HG03432 (cell line): ENCODE results near the gene LRRC27.
A peak's percentile ranks its signal among the peaks of the same experiment; 100 is the strongest.

Source experiments
- ATAC-seq: cut with Tn5 transposase; IDR thresholded peaks from one replicate; pipeline ENCODE4 v1.9.1; 2021; ENCODE audit warnings: mild to moderate bottlenecking, moderate library complexity; ENCODE audit not compliant: unreplicated experiment

Gene LRRC27

DNA sequence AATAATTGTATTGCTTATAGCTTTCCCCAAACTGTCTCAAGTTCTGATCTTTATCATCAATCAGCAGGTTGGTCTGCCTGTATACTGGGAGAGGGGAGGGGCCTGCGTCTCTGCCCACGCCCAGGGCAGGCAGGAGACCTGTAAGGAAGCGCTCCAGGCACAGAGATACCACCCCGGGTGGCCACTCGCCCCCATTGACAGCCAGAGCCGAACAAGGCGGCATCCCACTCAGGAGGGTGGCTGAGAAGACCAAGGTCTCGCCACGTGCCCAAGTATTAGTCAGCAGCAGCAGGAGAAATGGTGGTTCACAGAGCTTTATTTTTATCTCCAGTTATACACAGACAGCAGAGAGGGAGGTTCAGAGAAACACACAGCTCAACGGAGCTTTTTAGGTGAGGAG is 31.4 kb upstream of the LRRC27 start:
- ATAC-seq: no peak

DNA sequence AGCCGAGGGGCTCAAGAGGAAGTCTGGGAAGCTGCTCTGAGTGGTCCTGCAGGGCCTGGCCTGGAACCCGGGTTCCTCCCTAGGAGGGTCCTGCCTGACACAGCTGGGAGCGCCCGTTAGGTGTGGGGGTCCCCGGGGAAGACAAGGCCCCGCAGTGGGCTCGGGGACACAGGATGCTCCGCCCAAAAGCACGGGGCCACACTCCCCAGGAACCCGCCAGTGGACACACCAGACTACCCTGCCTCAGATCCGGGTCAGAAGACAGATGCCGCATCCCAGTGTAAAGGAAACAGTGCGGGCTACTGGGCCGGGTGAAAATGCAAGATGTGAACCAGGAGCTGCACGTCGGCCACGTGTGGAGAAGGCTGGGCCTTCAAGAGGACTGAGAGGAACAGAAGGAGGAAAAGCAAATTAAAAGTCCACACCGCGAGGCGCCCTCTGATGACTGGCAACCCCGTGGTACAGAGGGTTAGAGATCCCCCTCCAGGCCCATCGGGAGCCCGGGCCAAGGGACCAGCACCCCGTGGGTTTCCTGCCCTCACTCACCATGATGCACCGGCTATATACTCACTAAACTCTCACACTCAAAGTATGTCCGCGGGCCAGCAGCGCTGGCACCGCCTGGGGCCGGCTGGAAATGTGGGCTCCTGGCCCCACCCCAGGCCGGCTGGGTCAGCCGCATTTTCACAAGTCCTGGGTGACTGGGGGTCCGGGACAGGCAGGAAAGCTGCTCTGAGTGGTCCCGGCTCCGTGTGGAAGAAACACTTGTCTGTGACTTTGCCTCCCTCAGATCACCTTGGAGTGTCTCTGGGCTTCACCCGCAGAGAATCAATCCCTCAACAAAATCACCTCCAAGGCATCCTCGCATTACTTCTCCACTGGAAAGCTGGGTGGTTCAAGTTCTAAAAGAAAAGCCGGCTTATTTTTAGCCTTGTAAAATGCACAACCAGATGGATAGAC is 30.3 kb upstream of the LRRC27 start:
- no peak for ATAC-seq

DNA sequence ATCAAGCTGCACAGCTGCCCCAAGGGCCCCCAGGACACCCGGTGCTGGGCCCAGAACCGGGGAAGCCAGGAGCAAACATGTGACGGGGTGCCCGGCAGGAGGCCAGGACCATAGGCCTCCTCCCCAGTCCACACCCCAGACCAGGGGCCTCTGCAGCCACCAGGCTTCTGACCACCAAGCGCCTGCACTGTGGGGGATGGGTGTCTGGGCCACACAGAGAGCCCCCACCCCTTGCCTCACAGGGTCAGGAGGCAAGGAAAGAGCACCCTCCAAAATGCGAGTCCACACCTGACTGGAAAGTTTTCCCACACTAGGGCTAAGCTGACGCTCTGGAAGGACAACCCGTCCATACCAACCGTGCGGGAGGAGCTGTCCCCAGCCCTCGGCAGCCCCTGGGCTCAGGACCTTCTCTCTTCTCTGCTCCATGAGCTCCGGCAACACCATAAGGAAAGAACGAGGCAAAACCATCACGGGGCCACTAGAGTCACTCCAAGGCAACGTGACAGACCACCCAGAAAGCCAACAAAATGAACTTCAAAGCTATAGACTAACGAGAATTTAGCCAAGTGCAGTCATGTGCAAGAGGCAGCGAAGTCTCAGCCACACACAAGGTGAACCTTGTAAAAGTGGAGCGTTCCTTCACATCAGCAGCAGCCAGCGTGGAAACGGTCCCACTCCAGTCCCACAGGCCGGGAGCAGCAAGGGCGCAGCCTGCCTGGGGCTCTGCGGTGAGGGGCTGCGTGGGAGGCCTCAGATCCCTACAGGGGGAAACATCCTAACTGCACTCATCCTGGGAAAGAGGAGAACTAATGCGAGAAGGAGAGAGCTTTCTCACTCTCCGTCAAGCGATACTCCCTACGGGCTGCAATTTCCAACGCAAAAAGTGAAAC is 29.3 kb upstream of the LRRC27 start:
- ATAC-seq: no peak

DNA sequence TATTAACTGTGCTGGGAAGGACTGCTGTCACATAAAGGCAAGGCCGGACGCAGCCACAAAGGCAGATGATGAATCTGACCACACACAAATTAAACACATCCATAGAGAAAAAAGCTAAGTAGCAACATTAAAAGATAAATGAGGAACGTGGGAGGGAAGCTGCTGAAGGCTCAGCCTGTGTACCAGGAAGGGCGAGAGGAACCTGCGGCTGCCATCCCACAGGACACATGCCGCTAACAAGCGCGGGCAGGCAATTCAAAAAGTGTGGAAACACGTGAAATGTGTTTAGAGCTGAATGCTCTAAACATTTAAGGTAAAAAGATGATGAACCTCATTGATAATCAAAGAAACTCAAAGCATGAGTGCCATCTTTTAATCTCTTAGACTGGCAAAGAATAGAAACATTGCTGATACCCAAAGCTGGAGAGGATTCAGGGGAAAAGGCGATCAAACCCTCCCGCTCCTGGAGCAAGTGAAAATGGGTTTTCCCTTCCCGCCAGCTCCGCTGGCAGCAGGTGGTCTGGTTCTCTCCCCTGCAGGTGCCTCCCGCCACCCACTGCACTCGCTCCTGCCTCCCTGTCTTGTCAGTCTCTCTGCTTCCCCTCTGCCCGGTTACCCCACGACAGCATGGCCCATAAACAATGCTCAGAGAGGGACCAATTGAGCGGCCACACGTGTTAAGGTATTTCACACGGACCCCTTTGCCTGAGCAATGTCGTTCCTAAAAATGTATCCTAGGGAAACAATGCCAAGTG is 28.5 kb upstream of the LRRC27 start:
- ATAC-seq: no peak

DNA sequence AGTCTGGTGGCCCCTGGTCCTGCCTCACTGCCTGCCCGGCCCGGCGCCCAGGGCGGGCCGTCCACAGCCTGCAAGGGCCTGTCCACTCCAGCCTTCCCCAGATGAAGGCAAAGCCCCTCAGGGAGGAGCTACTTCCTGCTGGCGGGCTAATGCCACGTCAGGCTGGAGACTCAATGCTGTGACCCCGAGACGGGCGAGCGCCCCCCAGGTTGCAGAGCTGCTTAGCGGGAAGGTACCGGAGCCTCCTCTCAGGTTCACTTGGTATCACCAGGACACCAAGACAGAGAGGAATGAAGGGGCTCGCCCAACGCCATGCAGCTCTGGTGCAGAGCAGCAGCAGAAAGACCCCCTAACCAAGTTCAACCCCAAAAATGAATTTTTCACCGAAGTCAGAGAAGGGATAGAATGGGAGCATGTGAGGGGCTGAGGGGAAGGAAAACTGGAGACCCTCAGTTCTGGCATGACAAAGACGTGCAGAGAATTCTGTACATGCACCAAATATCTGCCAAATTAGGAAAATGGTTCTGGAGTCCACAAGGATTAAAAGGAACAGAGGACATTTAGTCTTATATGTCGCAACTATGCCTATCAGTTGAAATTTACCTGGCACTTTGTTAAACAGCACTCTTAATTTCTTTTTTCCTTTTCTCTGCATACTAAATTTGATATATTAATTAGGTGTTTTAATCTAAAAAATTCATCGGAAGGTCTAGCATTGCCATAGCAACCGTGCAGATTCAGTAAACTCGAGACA is 27.1 kb upstream of the LRRC27 start:
- ATAC-seq: no peak

DNA sequence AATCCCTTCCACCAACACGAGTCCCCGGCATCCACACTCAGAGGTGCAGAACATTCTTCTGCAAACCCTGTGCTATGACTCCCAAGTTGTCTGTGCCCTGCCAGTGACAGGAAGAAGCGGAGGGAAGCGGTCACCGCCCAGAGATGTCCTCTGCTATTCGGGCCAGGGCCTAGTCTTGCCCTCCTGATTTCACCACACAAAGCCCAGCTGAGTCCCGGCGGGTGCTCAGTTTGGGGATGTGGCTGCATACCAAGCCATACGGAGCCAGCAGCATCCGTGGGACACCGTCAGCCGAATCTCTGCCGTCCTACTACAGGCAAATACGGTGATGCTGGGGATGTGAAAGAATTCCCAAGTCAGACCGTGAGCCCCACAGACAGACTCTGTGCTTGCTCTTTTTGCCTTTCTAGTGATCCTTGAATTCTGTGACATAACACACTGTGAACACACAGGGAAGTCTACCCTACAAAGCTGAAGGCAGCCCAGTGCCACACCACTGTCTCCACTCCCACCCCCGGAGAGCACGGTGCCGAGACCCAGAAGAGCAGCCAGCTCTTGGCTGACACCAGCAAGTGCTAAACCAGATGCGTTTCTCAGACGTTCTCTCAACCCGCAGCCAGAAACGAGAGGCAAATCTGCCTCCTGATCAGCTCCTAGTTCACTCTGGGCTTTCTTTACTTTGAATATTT is 26.2 kb upstream of the LRRC27 start:
- no peak for ATAC-seq

DNA sequence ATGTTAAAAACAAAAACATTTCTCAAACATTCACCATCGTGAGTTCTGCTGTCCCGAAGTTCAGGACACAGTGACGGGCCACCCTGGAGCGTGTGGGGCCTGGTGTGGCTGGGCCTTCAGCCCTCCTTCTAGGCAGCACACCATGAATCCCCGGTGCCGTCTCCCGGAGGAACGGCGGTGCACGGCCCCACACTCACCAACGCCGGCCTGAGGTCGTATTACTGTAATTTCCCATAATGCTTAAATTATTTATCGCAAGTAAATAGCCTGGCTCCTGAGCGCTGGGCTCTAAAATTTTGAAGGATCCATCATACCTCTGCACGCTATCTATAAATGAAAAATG is 25.7 kb upstream of the LRRC27 start:
- no peak for ATAC-seq

DNA sequence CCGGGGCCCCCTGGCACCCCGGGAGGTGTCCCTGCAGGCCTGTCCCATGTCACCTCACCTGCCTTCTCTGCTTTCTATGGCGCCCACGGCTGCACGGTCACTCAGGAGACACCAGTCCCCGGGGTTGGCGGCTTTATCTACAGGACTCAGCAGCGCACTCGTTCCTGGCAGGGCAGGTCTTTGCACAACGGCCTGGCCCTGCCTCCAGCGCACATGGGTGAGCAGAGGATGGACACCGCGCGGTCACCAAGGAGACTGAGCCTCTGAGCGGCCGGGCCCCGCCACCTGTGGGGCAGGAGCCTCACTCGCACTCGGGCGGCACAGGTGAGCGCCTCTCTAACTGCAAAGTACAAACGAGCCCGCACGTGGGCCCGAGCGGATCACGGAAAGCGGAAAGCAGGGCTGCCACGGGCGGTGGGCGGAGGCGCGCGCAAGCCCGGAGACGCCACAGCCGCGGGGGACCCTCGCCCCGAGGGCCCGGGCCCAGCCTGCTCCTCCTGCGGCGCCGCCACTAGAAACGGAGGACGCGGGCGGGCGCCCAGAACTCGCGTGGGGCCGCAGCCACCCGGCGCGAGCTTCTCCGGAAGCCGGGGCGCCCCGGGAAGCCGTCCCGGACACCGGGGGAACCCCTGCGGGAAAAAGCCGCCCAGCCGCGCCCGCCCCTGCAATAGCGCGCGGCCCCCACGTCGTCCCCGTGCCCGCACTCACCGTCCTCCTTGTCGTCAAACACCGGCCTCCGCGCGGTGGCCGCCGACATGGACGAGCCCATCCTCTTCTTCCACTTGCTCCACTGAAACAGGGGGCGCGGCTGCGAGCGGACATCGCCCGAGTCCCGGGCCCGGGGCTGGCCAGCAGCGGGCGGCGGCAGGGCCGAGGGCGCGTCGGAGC is 24.9 kb upstream of the LRRC27 start:
- ATAC-seq: peak; percentile 8

DNA sequence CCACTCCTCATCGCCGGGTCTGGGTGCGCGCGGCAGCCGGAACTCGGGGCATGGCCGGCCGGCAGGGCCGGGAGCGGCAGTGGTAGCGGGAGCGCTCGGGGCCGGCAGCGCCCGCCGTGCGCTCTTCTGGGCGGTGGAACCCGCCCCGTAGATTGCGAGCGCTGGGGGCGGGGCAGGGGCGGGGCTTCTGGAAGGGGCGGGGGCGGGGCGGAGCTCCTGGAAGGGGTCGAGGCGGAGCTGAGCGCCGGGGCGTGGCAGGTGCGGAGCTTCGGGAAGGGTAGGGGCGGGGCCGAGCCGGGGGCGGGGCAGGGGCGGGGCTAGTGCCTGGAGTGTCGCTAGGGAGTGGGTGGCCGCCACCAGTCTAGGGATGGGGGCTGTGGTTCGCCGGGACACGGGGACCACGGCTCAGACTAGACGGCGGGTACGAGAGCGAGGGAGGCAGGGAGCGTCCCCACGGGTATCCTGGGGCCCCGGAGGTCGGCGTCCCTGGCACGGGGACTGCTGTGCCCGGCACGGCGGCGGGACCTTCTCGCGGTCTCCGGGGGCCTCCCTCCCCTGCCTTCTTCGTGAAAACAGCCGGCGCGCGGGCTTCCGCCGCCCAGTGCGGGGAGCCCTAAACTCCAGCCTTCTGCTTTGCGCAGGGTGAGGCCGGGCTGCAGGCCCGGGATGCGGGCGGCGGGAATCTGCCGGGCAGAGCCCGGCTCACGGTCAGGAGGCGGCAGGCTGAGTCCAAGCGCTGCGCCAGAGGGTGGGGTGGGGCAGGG is 24.0 kb upstream of the LRRC27 start, which contains the start of gene STK32C:
Gene STK32C, minus strand, starts transcription at position 128 of the 764 bp plus-strand sequence. Its CDS starts 117 bp downstream, at position 11.
- ATAC-seq: peak; percentile 82

DNA sequence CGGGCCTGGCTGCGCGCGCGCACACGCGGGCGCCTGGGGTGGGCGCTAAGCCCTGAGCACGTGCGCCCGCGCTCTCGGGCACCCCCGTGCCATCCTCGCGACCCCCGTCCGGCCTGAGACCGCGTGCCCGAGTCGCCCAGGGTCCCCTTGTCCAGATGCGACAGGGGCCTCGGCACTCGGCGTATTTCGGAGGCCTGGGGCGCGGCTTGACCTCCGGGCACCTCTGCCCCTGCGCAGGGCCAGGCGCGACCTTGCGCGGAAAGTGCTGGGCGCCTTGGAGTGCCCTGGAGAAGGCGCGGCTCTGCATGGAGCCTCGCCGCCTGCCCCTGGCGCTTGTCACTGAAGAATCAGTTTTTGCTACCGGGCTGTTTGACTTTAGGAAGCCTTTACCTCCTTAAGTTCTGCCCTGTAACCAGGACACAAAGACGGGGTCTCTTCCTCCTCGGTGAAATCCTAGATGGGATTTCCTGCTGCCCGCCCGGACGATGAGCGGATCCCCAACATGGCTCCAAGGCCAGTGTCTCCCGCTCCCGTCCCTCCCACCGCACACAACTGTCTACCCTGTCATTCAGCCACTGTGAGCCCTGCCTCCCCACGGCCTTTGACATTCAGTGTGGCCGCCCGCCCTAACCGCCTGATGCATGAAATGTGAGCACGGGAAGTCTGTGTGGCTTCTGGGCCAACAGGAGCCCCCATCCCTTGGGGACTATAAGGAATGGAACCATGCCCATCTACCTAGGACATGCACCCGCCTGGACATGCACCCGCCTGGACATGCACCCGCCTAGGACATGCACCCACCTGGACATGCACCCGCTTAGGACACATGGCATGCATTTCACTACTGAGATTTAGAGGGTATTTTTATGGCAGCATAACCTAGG is 23.2 kb upstream of the LRRC27 start:
- peak; percentile 8 for ATAC-seq

DNA sequence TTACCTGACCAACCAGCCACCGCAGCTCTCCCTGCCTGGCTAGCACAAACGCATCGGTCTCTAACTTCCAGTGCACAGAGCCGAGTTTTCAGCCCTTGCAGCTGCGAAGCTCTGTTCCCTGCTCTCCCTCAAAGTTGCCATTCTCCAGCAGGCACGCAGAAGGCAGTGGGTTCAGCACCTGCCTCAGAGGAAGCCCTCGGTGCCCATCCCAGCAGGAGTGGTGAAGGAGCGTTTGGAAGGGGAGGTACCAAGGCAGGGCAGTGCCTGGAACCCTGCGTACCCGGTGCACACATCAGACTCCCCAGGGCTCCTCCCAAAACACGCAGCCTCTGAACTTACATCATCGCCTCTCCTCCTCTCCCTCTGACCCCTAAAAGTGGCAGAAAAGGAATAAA is 22.5 kb upstream of the LRRC27 start:
- ATAC-seq: no peak

DNA sequence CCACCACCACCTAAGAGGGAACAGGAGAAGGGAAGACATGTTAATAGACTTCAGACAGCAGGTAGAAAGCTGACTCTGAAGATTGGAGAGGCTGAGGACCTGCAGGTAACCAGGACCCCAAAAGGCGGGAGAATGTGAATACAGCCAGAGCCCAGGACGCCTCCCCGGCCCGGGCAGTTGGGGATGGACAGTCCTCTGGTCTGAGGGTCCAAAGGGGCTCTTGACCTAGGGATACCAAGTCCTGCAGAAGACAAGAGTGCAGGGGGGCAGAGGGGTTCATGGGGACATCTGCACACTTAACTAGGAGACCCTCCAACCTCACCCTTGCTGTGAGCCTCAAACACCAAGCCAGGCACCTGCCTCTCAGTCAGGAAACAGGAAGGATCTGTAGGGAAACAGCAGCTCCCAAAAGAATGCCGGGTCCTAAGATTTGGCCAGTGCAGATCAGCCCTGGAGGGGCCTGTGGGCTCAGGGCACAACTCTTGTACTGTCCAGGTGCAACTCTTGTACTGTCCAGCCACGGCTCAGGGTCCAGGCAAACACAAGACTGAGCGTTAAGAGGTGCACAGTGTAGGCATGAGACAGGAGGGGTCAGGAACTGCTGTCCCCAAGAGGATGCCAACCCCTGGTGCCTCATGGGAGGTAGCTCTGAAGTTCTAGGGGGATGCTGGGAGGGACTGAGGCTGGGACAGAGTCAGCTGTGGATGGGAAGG is 22.0 kb upstream of the LRRC27 start:
- ATAC-seq: no peak

DNA sequence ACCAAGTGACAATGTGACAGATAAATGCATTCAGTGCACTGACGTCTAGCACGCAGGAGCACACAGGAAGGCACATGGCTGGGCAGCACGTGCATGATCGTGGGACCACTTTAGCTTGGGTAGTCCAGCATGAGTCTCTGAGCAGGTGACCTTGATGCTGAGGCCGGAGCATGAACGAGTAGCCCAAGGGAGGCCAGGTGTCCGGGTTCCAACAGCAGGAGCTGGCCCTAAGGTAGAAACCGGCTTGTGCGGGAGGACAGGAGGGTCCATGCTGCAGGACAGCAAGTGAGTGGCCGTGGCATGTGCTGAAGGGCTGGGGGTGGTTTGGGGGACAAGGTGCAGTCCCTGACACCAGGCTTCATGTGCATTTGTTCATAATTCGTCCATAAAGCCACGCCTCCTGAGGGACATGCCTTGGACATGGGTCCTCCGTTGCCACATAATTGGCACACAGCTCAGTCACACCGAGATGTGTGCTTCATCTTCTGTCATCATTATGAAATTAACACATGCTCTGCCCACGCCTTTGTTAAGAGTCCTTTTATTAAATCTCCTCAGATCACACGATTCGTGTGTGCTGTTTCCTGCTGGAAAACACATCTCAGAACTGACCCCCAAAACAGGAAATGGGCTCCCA is 21.2 kb upstream of the LRRC27 start:
- no peak for ATAC-seq

DNA sequence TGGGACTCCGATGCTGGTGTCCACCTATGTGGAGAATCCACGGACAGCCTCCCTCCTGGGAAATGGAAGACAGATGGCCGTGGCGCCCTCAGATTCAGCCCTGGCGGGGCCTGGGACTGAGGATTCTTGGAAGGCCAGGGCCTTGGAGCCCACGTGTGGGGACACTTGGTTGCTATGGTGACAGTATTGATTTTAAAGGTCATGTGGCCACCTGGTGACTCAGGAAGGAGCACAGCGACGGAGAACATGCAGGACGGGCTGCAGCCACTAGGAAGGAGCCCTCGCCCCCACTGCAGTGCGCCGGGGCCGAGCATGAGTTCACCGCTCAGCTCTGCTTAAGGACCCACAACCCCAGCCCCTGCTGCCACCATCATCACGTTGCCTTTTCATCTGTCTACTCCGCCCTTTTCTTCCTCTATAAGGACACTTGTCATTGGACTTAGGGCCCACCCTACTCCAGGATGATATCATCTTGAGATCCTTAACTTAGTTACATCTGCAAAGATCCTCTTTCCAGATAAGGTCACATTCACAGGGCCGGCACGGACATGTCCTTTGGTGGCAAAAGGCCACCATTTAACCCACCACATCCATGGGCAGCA is 20.6 kb upstream of the LRRC27 start:
- no peak for ATAC-seq

DNA sequence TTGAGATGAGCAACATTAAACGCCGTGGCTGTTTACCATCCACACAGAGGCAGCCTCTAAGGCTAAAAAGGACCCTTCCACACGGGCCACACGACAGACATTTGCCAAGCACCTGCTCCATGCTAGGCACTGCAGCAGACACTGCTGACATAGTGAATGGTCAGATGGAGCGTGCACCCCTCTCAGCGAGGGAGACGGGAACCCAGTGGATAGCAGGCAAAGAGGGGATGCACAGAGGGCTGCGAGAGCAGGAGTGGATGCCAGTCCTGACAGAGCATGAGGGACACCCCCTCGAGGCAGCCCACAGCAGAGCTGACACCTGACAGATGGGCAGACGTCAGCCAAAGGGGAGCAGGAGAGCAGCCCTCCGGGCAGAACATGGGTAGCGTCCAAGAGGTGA is 18.7 kb upstream of the LRRC27 start:
- ATAC-seq: no peak

DNA sequence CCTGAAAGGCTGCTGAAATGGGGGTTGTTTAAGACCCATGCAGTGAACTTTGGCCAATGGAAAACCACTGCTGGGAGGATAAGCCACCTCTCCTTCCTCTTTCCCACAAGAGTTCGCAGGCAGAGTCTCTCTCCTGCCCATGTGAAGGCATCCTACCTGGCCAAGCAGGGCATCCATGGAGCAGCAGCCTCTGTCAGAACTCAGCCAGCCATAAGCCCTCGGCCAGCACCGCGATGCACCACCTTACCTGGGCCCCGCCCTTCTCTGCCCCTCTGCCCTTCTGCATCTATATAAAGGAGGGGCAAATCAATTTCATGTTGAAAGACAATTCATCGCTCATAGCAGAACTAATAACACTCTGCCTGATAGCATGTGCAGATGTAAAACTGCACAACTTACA is 18.1 kb upstream of the LRRC27 start:
- ATAC-seq: no peak
